Stimulated activated CD4-positive, alpha-beta T cell treated with anti-CD3 and anti-CD28 coated beads, TNF-alpha, amount 100 ng/mL, for 1 hour (primary cell): Measurements from ENCODE around the gene KRTAP21-1.
"Not testable (repeated sequence)": the region's sequence is repeated elsewhere in the genome, so short reads cannot be mapped to it uniquely, and the experiment has no call there.

Experiments used
- DNase-seq, 3 donors: peaks; one replicate each; pipeline ENCODE4 v3.0.0-alpha.2; 2020; ENCODE audit warnings: low read depth in 3 of 3, low spot score in 1 of 3

The KRTAP21-1 gene

GRCh38 chr21:30755328-30755727 is at the start of gene KRTAP21-1:
KRTAP21-1 (minus strand) TSS chr21:30755428; CDS start chr21:30755378, 50 bp downstream.
- DNase-seq: not testable (repeated sequence)

- no peak for DNase-seq
Measured at GRCh38 chr21:30800605-30801004, 45.4 kb upstream of the KRTAP21-1 start.

- no peak for DNase-seq
Measured at GRCh38 chr21:30793581-30794314, 38.5 kb upstream of the KRTAP21-1 start.

GRCh38 chr21:30779249-30779648 is 24.0 kb upstream of the KRTAP21-1 start:
- no peak for DNase-seq

DNA sequence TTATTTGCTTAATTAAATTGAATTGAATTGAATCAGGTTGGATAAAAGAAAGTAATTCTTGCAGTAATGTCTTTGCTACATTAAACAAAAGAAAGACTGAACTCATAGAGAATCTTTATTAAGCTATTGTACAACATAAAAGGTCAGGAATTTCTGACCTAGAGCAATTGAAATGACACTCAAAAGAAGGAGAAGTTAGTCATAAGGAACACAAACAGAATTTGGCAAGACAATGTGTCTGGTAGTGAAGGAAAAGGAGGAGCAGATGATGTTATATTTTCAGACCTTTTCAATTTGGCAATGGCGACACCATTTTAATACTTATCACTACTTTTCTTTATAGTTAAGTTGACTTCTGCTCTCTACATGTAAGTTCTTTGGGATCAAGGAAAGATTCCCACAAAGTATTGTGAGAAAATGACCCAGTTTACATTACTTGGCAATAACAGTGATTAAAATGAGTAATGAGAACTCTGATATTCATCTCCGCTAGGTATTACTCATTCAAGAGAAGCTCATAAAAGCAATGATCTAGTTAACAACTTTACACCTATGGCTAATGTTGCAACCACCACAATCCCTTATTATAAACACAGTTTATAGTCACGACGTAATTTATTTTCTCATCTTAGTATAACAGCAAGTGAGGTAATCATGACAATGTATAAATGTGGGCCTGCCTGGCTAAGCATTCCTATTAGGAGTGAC is 14.7 kb upstream of the KRTAP21-1 start:
- no peak for DNase-seq

- DNase-seq: no peak
Measured at GRCh38 chr21:30760776-30761175, 5.5 kb upstream of the KRTAP21-1 start.

DNA sequence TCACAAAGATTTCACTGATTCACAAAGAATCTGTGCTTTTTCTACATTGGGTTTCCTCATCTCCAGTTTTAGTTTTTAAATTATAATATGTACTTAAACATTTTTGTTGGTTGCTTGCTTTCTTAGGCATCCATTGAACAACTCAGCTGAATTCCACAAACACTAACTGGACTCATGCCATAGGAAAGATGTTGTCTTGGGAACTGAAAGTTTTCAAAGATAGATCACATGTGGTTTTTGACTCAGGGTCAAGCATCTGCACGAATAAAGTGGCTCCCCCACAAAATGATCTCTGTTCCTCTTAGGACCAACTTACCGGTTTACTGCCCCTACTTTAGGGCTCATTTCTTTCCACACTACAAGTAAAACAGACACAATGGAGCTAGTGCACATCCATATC is 3.1 kb upstream of the KRTAP21-1 start:
- no peak for DNase-seq

DNA sequence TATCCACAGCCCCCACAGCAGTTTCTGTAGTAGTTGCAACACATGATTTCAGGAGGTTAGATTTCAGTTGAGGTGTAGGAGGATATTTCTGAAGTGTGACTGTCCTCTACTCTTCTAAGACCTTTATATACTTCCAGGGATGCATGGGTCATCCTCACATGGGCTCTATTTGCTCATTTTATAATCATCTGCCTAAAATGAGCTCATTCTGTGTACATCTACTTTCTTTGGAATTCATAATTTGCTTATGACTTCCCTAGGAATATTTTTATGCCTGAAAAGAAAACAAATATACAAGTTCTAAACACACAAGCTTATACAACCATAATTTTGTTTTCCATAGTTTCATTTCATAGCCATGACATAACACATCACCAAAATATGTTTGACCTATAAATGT is 8.1 kb downstream of the KRTAP21-1 start, which contains the start of gene KRTAP21-2:
KRTAP21-2 (minus strand) TSS at position 101 of the 400 bp plus-strand sequence; CDS start at position 44, 57 bp downstream.
- DNase-seq: no peak

- no peak for DNase-seq
Measured at GRCh38 chr21:30740462-30740861, 14.8 kb downstream of the KRTAP21-1 start.

DNA sequence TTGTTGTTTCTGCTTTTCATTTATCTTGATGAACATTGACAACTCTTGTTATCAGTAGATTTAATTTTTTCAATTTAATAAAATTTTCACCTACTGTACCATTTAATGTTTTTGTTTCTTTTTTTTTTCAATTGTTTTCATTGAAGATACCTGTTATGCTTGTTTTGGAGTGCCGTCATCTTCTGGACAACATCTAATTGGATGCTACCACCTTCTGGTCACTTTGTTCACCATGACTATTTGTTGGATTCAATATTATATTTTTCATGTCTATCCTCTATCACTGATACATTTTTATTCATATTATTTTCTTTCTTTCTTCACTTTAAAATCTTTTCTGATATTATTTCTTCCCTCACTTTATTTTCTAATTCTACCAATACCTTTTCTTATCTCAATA is 22.2 kb downstream of the KRTAP21-1 start:
- no peak for DNase-seq

DNA sequence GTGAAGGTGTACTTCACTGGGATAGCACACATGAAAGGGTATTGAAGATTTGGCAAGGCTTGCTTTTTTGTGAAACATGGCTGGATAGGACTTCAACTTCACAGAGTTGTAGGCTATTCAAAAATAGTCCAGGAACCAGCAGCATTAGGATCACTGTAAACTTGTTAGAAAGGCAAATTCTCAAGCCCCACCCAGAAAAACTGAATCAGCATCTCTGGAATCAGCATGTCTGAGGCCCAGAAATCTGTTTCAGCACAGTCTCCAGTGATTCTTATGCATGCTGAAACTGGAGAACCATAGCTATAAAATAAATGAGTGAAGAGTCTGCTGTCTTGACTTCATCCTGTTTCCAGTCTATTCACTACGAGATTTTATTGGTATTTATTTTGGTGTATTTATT is 28.5 kb downstream of the KRTAP21-1 start:
- DNase-seq: no peak

- DNase-seq: no peak
Measured at GRCh38 chr21:30719401-30719800, 35.8 kb downstream of the KRTAP21-1 start.

- DNase-seq: no peak
Measured at GRCh38 chr21:30718239-30718909, 36.9 kb downstream of the KRTAP21-1 start, which contains the start of gene KRTAP21-3. KRTAP21-3 (minus strand) TSS chr21:30718777; CDS start chr21:30718759, 18 bp downstream.

GRCh38 chr21:30717105-30717504 is 38.1 kb downstream of the KRTAP21-1 start:
- no peak for DNase-seq

DNA sequence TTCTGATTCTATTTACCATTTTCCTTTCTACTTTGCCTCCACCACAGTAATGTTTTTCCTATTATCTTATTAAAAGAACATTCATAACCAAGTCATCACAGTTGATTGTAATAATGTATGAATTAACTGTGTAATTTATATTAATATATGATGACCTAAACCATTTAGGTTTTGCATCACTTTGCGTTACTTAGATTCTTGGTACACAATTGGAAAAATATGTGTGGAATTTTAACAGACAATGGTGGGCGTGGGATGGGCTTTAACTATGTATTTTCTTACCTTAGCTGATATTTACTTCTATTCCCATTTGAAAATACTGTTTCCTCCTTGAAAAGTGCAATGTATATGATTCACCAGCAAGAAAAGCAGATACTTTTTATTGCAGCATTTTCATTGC is 40.3 kb downstream of the KRTAP21-1 start:
- no peak for DNase-seq

GRCh38 chr21:30714456-30714855 is 40.8 kb downstream of the KRTAP21-1 start:
- no peak for DNase-seq

- DNase-seq: no peak
Measured at GRCh38 chr21:30713766-30714165, 41.5 kb downstream of the KRTAP21-1 start.

DNA sequence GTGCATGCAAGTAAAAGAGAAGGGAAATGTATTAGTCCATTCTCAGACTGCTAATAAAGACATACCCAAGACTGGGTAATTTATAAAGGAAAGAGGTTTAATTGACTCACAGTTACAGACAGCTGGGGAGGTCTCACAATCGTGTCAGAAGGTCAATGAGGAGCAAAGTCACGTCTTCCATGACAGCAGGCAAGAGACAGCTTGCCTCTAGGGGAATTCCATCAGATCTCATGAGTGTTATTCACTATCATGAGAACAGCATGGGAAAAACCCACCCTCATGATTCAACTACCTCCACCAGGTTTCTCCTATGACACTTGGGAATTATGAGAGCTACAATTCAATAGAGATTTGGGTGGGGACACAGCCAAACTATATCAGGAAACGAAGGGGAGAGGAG is 44.7 kb downstream of the KRTAP21-1 start:
- no peak for DNase-seq

- no peak for DNase-seq
Measured at GRCh38 chr21:30707409-30707808, 47.8 kb downstream of the KRTAP21-1 start.
